ENCODE results near the gene ANTXR2.

GRCh38 chr4:79923281-79923680, 149.7 kb downstream of the ANTXR2 start:
- TF ChIP-seq SP1 (IDR thresholded peaks at IDR 0.05; ENCODE audit: low read depth, low read length) (no peak), CTCF (IDR thresholded peaks at IDR 0.05; ENCODE audit: control extremely low read depth in 1 of 3, insufficient read depth in 1 of 3, low read depth in 1 of 3, low read length in 3 of 3) (no peak), YY1 (IDR thresholded peaks at IDR 0.05; ENCODE audit: low read depth, low read length) (no peak), SP4 (IDR thresholded peaks at IDR 0.05; ENCODE audit: low read length) (no peak), JUN (IDR thresholded peaks at IDR 0.05; ENCODE audit: low read depth, low read length) (no peak), RAD21 (IDR thresholded peaks at IDR 0.05 in 1 of 2, conservative IDR thresholded peaks at IDR 0.05 in 1 of 2; ENCODE audit: low read depth in 2 of 2, low read length in 2 of 2) (no peak), CHD2 (IDR thresholded peaks at IDR 0.05; ENCODE audit: low read length) (no peak), CREB1 (IDR thresholded peaks at IDR 0.05) (no peak), CBX5 (IDR thresholded peaks at IDR 0.05; ENCODE audit: low read depth, low read length) (no peak), POLR2AphosphoS5 (IDR thresholded peaks at IDR 0.05; ENCODE audit: low read depth, low read length) (no peak), SIN3A (conservative IDR thresholded peaks at IDR 0.05 in 1 of 2, IDR thresholded peaks at IDR 0.05 in 1 of 2; ENCODE audit: low read depth in 1 of 2, low read length in 2 of 2) (no peak), NRF1 (IDR thresholded peaks at IDR 0.05; ENCODE audit: low read depth, low read length) (no peak)

Data from H1 (cell line).